AG04450 (cell line): ENCODE data around the gene GSC2. TPM values are rescaled to one million over a fixed set of nuclear protein-coding genes. Genes with fewer than 3 reads are reported as not detected.

ENCODE experiments used
- CTCF ChIA-PET: fragments of 300-600, 350-600 bp; formaldehyde crosslinking; extraction: SDS; loops from one replicate; lab custom pipeline; 2022; ENCODE audit warnings: antibody characterized with exemption, inconsistent platforms; lab: Charles Lee
- POLR2A ChIA-PET: fragments of 350-600 bp; formaldehyde crosslinking; extraction: SDS; loops from one replicate; lab custom pipeline; 2021; ENCODE audit warnings: antibody characterized with exemption, inconsistent platforms; lab: Yijun Ruan, JAX
- DNase-seq: peaks from one replicate; pipeline ENCODE4 v3.0.0-alpha.2; 2011; ENCODE audit warnings: low read depth, low spot score
- H3K27ac ChIP-seq: one replicate; pipeline ENCODE4 v1.5.1; 2012; ENCODE audit warnings: low read depth, low read length, control low read depth
- H3K27me3 ChIP-seq: one replicate; pipeline ENCODE4 v1.6.0; 2012; ENCODE audit warnings: low read length; ENCODE audit not compliant: control insufficient read depth, insufficient read depth
- H3K4me3 ChIP-seq: 2 replicates; pipeline ENCODE4 v1.5.1; 2011; ENCODE audit warnings: mild to moderate bottlenecking, low read depth, low read length, control low read depth
- H3K9me3 ChIP-seq: 2 replicates; pipeline ENCODE4 v1.5.1; 2012; ENCODE audit warnings: low read length; ENCODE audit not compliant: control insufficient read depth, insufficient read depth
- CTCF ChIP-seq: IDR thresholded peaks from 2 replicates; pipeline ENCODE4 v1.5.1; 2011; ENCODE audit warnings: low read depth, low read length, control low read depth, inconsistent platforms
- polyA plus RNA-seq: library from polyadenylated mRNA; depleted of rRNA; stranded (reverse); fragments of >200 nt; gene quantifications from 2 replicates; pipeline ENCODE4 v1.2.3, GENCODE V29; 2011

The GSC2 gene
- polyA plus RNA-seq, 1 experiment = not detected

GRCh38 chr22:19137384-19138216, 12.5 kb downstream of the GSC2 start:
- DNase-seq = no peak
- Histone ChIP-seq H3K27ac (no peak overlapping the region), H3K9me3 (no peaks in the 10 kb centered on the region), H3K27me3 (no peaks in the 10 kb centered on the region), H3K4me3 (no peak overlapping the region)
- no peak for TF ChIP-seq CTCF
- ChIA-PET POLR2A (no interaction called here), CTCF (no interaction called here)

GRCh38 chr22:19136915-19137314, 13.2 kb downstream of the GSC2 start:
- H3K27me3 ChIP-seq = no peaks in the 10 kb centered on the region
- H3K4me3 ChIP-seq = no peak overlapping the region
- no peak overlapping the region for H3K27ac ChIP-seq
- TF ChIP-seq CTCF = no peak
- no peaks in the 10 kb centered on the region; the same call in 1 of the 2 replicates for H3K9me3 ChIP-seq
- DNase-seq = no peak
- ChIA-PET CTCF (no interaction called here), POLR2A (no interaction called here)

- no peak for TF ChIP-seq CTCF
- no peak overlapping the region for H3K4me3 ChIP-seq
- no peaks in the 10 kb centered on the region; the same call in 1 of the 2 replicates for H3K9me3 ChIP-seq
- CTCF ChIA-PET = interaction anchor here (0.7 to 1.4 kb wide), 2 partner anchors 10 kb away, joined by 3 to 5 read pairs; partner anchors contain the start of gene ESS2
- no peaks in the 10 kb centered on the region for H3K27me3 ChIP-seq
- no peak overlapping the region for H3K27ac ChIP-seq
- no peak for DNase-seq
- POLR2A ChIA-PET = interaction anchor here (0.9 kb wide), 1 partner anchor 10 kb away, joined by 4 read pairs; the partner anchor contains the start of gene ESS2
These were observed 15.2 kb downstream of the GSC2 start for GRCh38 chr22:19134874-19135273.

- DNase-seq = no peak
- TF ChIP-seq CTCF = no peak
- CTCF ChIA-PET = interaction anchor here (0.7 kb wide), 1 partner anchor 11 kb away, joined by 3 read pairs; the partner anchor contains the start of gene ESS2
- Histone ChIP-seq H3K9me3 (no peaks in the 10 kb centered on the region; the same call in 1 of the 2 replicates), H3K4me3 (no peak overlapping the region), H3K27me3 (no peaks in the 10 kb centered on the region), H3K27ac (no peak overlapping the region)
- POLR2A ChIA-PET = interaction anchor here (0.9 kb wide), 1 partner anchor 10 kb away, joined by 4 read pairs; the partner anchor contains the start of gene ESS2
These were observed 15.8 kb downstream of the GSC2 start for GRCh38 chr22:19134176-19134831.
